ENCODE measurements around the gene LRRC75B. TPM values are rescaled to one million over a fixed set of nuclear protein-coding genes. Genes with fewer than 3 reads are reported as not detected.
"Not testable (repeated sequence)": the region's sequence is repeated elsewhere in the genome, so short reads cannot be mapped to it uniquely, and the experiment has no call there.

Gene LRRC75B, protein sequence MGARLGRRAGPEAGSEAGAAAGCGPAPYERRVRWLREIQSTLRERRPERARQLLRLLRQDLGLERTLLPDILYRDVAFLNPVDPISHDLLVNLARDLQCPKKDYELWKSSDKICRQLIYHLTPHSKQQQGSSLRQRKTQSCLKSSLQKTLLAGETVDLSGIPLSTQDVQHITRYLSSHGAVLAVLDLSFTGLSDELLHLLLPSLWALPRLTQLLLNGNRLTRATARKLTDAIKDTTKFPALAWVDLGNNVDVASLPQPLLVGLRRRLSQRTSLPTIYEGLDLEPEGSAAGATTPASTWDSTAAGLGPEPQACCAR
- 4.2 TPM for total RNA-seq
- long read RNA-seq, transcript LRRC75B-201 (4 exons, 1,238 nt): major isoform, 5 of 21 reads
- long read RNA-seq, partial matches to known transcripts: 2 of 21 reads
- long read RNA-seq, other reads (novel, unspliced or antisense): 11 of 21 reads

DNA sequence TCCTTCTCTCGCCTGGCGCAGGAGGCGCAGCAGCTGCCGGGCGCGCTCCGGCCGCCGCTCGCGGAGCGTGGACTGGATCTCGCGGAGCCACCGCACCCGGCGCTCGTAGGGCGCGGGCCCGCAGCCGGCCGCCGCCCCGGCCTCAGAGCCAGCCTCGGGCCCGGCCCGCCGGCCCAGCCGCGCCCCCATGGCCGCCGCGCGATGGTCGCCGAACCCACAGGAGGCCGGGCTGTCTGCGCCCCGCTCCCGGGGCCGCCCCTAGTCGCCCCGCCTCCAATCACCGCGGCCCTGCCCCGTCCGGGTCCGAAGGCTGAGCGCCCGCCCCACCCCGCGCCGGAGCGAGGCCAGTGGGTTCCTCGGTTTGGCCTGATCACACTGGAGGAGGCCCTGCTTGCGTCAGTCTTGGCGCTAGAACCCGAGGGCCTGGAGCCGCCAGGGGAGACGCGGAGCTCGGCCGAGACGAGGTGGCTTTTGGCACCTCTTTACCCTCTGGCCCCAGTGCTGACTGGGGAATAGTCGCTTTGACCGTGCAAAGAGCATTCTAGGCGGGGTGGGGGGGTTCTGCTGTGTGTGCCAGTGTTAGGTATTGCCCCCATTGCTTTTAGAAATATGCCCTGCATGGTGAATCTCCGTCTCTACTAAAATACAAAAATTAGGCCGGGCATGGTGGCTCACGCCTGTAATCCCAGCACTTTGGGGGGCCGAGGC lies at the start of gene LRRC75B:
TSS of gene LRRC75B (minus strand) at position 223 of the 708 bp plus-strand sequence. CDS start at position 189, 34 bp downstream.
- DNase-seq (ENCODE audit: low spot score): peak; percentile 94
- intact Hi-C loops (cut with DNase I): no loop called here

DNA sequence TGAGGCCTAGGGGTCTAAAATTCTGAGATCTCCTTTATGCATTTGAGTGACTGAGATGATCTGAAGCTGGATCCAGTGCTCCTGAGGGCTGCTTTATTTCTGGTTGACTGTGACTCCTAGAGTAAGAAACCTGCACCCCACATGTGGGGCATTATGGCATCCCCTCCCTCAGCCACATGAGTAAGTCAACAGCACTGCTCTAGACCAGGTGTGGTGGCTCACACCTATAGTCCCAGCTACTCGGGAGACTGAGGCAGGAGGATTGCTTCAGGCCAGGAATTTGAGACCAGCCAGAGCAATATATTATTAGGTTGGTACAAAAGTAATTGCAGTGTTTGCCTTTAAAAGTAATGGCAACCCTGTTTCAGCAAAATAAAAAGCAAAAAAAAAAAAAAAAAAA lies 49.4 kb upstream of the LRRC75B start:
- DNase-seq (ENCODE audit: low spot score); intact Hi-C loops (cut with DNase I): not testable (repeated sequence)

DNA sequence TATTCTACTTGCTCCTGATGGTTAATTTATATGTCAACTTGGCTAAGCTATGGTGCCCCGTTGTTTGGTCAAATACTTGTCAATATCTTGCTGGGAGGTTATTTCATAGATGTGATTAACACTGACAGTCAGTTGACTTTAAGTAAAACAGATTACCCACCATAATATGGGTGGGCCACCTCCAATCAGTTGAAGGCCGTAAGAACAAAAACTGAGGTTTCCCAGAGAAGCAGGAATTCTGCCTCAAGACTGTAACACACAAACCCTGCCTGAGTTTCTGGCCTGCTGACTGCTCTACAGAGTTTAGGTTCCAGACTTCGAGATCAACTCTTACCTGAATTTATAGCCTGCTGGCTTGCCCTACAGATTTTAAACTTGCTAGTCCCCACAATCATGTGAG lies 43.6 kb upstream of the LRRC75B start:
- intact Hi-C loops (cut with DNase I); DNase-seq (ENCODE audit: low spot score): not testable (repeated sequence)

DNA sequence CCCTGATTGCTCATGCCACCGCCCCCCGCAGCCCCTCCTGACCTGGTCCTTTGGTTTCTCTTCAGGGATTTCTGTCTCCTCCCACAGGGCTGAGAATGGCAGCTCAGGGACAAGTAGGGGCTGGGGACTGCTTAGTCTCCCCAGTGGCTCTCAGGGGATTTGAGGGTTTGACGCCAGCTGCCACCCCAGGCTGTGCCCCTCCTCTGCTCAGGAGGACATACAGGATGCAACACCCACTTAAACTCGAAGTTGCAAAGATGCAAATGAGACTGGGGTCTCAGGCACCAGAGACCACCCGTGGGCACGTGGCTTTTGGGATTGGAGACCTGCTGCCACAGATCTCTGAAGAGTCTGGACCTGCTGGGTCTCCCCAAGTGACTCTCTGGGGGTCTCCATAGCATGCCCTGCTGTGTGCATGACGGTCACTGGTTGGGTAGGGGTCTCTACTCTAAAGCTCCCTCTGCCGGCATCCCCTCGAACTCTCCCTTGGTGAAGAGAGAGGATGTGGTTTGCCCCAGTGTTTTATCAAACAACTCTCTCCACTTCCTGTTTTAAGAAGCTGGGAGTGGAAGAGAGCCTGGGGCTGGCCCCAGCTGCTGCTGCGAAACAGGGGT lies 42.0 kb upstream of the LRRC75B start:
- intact Hi-C loops (cut with DNase I); DNase-seq (ENCODE audit: low spot score): not testable (repeated sequence)

DNA sequence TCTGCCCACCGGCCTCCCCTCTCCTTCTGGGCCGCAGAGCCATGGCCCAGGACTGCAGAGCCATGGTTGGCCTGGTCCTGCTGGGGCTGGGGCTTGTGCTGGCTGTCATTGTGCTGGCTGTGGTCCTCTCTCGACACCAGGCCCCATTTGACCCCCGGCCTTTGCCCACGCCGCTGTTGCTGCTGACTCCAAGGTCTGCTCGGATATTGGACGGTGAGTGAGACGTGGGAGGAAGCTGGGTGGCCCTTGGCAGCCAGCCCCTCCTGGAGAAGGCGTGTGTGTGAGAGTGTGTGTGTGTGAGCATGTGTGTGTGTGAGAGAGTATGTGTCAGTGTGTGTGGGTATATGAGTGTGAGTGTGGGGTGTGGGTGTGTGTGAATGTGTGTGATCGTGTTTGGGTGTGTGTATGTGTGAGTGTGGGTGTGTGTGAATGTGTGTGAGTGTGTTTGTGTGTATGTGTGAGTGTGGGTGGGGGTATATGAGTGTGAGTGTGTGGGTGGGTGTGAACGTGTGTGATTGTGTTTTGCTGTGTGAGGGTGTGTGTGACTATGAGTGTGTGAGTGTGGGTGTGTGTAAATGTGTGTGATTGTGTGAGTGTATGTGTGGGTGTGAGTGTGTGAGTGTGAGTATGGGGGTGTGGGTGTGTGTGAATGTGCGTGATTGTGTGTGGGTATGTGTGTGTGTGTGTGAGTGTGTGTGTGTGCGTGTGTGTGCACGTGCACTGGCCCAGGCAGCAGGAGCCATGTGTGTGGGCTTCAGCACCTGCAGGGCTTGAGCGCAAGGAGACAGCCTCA lies 40.6 kb upstream of the LRRC75B start:
- DNase-seq (ENCODE audit: low spot score); intact Hi-C loops (cut with DNase I): not testable (repeated sequence)

DNA sequence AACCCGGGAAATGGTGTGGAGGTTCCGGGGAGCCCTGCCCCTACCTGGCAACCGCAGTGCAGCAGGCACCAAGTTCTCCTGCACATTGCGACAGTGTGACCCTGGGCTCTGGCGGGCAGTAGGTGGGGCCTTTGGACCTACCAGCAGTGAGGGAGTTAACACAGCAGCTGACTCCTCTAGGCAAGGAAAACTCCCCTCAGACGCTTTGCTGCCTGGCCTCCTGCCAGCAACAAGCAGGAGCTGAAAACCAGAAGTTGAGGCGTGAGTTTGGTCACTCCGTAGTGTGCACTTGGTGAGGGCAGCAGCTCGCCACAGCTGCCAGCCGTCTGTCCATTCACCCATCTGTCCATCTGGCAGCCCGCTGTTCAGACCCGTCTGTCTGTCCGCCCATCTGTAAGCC lies 39.8 kb upstream of the LRRC75B start:
- intact Hi-C loops (cut with DNase I); DNase-seq (ENCODE audit: low spot score): not testable (repeated sequence)

DNA sequence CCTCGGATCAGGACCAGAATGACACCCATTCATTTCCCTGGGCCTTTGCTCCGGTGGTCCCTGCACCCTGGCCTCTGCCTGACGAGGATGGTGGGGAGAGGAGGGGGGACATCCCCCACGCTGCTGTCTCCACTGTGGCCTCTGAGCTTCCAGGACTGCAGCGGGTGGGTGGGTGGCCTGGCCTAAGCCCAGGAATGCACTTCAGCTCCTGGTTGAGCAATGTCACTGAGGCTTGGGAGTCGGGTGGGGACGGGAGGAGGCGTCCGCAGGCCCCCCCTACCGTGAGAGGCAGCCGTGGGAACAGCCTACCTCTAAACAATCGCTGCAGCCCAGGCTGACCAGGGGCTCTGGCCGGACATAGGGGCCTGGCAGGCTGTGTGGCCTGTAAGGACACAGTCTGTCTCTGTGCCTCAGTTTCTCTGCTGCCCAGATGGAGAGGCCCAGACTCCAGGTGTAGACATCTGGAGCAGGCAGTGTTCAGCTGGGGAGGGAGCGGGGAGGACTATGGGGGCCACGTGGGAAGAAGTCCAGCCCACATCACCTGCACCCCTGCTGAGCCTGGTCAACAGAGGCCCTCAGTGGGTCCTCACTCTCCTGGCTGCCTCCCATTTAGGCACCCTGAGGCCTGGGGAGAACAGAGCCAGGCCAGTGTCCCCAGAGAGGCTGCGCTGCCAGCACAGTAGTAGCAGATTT lies 38.7 kb upstream of the LRRC75B start:
- DNase-seq (ENCODE audit: low spot score); intact Hi-C loops (cut with DNase I): not testable (repeated sequence)

DNA sequence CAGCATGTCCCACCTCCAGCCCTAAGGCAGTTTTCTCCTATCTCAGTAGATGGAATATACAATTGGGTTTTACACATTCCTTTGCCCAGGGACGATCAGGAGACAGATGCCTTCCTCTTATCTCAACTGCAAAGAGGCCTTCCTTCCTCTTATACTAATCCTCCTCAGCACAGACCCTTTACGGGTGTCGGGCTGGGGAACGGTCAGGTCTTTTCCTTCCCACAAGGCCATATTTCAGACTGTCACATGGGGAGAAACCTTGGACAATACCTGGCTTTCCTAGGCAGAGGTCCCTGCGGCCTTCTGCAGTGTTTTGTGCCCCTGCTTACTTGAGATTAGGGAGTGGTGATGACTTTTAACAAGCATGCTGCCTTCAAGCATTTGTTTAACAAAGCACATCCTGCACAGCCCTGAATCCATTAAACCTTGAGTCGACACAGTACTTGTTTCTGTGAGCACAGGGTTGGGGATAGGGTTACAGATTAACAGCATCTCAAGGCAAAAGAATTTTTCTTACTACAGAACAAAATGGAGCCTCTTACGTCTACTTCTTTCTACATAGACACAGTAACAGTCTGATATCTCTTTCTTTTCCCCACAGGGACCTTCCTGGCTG lies 38.0 kb upstream of the LRRC75B start:
- intact Hi-C loops (cut with DNase I); DNase-seq (ENCODE audit: low spot score): not testable (repeated sequence)

DNA sequence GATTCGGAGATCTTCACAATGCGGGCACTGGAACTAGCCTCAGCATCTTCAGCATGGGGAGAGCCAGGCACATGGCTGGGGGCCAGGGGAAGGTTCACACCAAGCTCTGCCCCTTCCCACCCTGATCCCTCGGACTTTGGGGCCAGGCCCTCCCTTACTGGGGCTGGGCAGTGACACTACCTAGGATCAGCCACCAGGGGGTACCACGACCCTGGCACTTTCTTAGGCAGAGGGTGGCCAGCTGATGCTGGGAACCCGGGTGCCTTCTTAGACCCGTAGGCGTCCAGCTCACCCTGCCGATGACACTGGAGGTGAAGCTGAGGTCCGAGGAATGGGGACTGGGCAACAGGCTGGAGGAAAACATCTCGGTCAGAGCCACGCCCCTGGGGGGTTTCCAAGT lies 36.2 kb upstream of the LRRC75B start:
- intact Hi-C loops (cut with DNase I); DNase-seq (ENCODE audit: low spot score): not testable (repeated sequence)

DNA sequence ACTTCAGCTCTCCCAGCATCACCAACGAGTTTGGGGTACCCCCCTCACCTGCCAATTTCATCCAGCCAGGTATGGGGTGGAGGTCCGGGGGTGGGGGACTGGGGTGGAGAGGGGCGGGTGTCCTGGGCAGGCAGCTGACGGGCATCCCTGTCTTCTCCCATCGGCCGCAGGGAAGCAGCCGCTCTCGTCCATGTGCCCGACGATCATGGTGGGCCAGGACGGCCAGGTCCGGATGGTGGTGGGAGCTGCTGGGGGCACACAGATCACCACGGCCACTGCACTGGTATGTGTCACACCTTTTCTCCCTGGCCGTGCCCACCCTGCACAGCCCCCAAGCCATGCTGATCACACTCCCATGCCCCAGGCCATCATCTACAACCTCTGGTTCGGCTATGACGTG lies 35.0 kb upstream of the LRRC75B start:
- intact Hi-C loops (cut with DNase I); DNase-seq (ENCODE audit: low spot score): not testable (repeated sequence)

DNA sequence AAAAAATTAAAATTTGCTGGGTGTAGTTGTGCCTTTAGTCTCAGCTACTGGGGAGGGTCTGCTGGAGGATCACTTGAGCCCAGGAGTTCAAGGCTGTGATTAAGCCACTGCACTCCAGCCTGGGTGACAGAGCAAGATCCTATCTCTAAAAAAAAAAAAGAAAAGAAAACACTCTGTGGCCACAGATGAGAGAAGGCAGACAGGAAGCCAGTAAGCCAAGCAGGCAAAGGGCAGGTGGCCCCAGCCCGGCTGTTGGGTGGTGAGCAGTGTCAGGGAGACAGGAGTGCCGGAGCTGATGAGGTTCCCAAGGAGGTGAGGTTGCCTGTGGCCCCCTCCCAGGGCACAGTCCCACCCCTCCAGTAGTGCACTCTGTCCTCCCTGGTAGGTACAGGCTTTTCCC lies 29.7 kb upstream of the LRRC75B start:
- DNase-seq (ENCODE audit: low spot score); intact Hi-C loops (cut with DNase I): not testable (repeated sequence)

DNA sequence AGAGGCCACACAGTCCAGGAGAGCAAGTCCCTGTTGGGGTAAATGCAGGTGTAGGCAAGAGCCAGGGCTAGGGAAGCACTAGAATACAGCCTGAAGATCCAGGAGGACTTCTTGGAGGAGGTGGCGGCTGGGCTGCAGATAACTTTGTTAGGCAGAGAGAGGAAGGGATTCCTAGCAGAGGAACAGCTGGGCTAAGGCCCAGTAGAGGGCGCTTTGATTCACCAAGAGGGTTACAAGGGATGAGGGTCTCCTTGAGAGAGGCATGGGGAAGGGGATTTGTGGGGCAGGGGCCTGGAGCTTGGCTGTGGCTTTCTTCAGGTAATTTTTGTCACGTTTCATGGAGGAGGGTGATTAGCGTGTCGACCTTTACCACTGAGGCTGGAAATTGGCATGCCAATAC lies 28.4 kb upstream of the LRRC75B start:
- intact Hi-C loops (cut with DNase I); DNase-seq (ENCODE audit: low spot score): not testable (repeated sequence)

DNA sequence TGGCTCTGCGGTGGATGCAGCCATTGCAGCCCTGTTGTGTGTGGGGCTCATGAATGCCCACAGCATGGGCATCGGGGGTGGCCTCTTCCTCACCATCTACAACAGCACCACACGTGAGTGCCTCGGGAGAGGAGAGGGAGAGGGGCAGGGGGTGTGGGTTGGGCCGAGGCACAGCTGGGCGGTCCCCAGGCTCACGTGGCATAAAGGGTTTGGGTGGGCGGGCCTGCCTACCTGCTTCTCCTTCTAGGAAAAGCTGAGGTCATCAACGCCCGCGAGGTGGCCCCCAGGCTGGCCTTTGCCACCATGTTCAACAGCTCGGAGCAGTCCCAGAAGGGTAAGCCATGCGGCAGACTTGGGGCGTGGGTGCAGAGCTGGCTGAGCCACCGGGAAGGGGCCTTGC lies 21.9 kb upstream of the LRRC75B start:
- DNase-seq (ENCODE audit: low spot score); intact Hi-C loops (cut with DNase I): not testable (repeated sequence)

DNA sequence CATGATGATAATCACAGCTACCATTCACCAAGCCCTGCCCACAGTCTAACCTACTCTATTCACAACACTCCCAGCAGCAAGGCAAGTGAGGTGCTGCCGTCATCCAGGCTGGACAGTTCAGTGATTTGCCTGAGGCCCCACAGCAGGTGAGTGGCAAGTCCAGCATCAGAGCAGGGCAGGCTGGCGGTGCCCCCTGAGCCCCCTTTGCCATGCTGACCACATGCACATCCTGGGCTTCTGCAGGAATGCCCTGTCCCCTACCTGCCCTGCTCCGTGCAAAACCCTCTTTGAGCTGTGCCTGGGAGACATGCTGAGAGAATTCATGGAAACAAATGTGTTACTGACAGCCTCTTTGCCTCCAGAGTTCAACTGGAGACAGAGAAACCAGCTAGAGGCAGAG lies 17.0 kb upstream of the LRRC75B start:
- intact Hi-C loops (cut with DNase I): not testable (repeated sequence)

DNA sequence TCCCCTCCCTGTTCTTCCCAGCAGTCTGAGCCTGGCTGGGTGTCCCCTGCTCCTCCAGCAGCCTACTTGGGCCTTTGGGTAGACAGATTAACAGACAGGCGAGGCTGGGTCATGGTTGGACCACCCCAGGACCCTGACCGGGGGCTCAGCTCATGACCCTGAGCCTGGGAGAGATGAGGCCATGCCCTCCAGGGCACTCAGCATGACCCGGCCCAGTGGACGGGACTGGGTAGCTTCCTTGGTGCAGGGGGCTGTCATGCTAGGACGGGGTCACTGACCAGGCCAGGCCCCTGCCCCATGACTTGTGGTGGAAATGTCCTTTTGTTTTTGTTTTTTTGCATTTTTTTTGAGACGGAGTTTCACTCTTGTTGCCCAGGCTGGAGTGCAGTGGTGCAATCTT lies 15.5 kb upstream of the LRRC75B start:
- DNase-seq (ENCODE audit: low spot score); intact Hi-C loops (cut with DNase I): not testable (repeated sequence)

More for the DNA sequence above, 17.0 kb upstream of the LRRC75B start:
- DNase-seq (ENCODE audit: low spot score): not testable (repeated sequence)

DNA sequence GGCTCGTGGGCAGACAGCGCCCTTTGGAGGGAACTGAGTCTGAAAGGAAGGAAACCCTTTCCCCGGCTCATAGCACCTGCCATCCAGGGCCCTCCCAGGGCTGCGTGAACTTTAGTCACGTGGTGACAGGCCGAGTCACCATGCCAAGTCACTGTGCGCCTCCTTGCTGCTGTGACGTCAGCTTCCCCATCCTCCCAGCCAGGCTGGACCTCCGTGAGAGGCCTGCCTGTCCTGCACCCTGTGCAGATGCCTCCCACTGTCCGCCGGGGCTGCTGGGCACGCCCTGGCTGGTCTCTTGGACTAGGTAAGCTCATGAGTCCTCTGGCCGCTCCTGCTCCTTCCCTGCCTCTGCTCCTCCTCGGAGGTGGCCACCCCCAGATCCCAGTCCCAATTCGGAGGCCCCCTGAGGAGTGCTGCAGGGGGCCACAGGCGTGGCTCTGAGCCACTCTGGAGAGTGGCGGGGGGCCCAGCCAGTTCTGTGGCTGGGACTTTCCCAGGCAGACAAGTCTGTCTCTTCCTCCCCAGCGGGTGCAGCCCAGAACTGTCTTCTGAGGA lies 14.6 kb upstream of the LRRC75B start:
- peak; percentile 92 for DNase-seq (ENCODE audit: low spot score)
- intact Hi-C loops (cut with DNase I): not testable (repeated sequence)

DNA sequence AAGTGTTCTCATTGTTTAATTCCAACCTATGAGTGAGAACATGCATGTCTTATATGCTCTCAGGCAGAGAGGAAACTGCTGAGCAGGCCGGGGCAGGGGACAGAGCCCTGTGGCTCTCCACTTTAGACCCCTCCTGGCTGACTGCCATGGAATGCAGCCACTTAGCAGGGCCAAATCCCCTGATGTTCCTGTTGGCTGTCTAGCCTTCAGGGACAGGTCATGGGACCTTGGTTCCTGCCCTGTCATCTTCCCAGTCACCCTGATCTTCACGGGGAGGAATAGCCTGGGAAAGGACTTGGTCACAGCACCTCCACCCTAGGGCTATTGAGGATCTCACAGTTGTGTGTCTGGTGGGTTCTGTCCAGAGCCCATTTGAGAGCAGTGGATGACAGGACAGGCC lies 13.5 kb upstream of the LRRC75B start:
- intact Hi-C loops (cut with DNase I); DNase-seq (ENCODE audit: low spot score): not testable (repeated sequence)
